ENCODE results near the gene OLFM1.

DNA sequence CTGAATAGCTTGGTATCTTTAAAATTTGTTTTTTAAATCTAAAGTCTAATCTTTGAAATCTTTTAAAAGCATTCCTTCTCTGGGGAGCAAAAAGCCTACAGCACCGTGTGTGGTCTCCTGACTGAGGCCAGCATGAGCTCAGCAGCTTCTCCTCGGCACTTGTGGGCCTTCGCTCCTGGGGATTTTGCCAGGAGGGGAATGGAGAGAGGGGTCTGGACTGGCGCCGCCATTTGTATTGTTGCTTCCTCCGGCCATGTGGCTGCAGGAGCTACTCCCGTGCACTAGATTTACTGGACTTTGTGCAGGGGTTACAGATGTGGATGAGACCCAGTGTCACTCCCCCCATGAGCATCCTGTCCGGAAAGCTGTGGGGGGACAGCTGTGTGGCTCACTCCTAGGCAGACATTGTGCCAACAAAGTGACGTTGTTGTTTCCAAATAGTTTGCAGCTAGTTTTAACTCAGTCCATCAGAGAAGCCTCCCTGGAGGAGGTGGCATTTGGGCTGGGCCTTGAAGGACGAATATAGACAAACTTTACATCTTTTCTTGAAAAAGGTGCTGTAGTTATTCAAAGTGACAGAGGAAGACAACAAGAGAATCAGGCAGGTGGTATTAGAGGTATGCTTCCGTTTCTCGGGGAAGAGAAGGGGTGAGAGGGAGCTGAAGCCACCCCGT is 6.6 kb downstream of the OLFM1 start:
- TF ChIP-seq, protein P1, sequence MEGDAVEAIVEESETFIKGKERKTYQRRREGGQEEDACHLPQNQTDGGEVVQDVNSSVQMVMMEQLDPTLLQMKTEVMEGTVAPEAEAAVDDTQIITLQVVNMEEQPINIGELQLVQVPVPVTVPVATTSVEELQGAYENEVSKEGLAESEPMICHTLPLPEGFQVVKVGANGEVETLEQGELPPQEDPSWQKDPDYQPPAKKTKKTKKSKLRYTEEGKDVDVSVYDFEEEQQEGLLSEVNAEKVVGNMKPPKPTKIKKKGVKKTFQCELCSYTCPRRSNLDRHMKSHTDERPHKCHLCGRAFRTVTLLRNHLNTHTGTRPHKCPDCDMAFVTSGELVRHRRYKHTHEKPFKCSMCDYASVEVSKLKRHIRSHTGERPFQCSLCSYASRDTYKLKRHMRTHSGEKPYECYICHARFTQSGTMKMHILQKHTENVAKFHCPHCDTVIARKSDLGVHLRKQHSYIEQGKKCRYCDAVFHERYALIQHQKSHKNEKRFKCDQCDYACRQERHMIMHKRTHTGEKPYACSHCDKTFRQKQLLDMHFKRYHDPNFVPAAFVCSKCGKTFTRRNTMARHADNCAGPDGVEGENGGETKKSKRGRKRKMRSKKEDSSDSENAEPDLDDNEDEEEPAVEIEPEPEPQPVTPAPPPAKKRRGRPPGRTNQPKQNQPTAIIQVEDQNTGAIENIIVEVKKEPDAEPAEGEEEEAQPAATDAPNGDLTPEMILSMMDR (IDR thresholded peaks at IDR 0.05) = no peak
- no peak for TF ChIP-seq EP300 (IDR thresholded peaks at IDR 0.05)

All from esophagus muscularis mucosa (tissue), 3 donors.